Ascending aorta (tissue), 2 donors: ENCODE data around the gene ZNF280C. TPM values are rescaled to one million over a fixed set of nuclear protein-coding genes. Genes with fewer than 3 reads are reported as not detected.
"Not testable (repeated sequence)": the region's sequence is repeated elsewhere in the genome, so short reads cannot be mapped to it uniquely, and the experiment has no call there.

Experiments
- DNase-seq, 2 donors: peaks; one replicate each; pipeline ENCODE4 v3.0.0-alpha.2; 2019; ENCODE audit warnings: low spot score in 2 of 2
- H3K27ac ChIP-seq, 2 donors: fragments of 200-600 bp; sonication (generic); one replicate each; pipeline ENCODE4 v1.5.1; 2016 to 2017; ENCODE audit warnings: mild to moderate bottlenecking in 1 of 2
- H3K27me3 ChIP-seq: fragments of 200-600 bp; sonication (generic); one replicate; pipeline ENCODE4 v1.5.1; 2017
- H3K36me3 ChIP-seq, 2 donors: fragments of 200-600 bp; sonication (generic); one replicate each; pipeline ENCODE4 v1.5.1; 2016
- H3K4me1 ChIP-seq, 2 donors: fragments of 200-600 bp; sonication (generic); one replicate each; pipeline ENCODE4 v1.5.1; 2016 to 2017; ENCODE audit warnings: mild to moderate bottlenecking in 1 of 2
- H3K4me3 ChIP-seq, 2 donors: fragments of 200-600 bp; sonication (generic); one replicate each; pipeline ENCODE4 v1.5.1; 2016 to 2017; ENCODE audit warnings: mild to moderate bottlenecking in 1 of 2
- H3K9me3 ChIP-seq, 2 donors: fragments of 200-600 bp; sonication (generic); one replicate each; pipeline ENCODE4 v1.5.1; 2016
- intact Hi-C: fragments of 100-400 bp; cut with DNase I; formaldehyde crosslinking; loops from one replicate; pipeline ENCODE4 v1.15.1; 2023
- total RNA-seq: library from RNA; depleted of rRNA; stranded (reverse); fragments of >200 nt; gene quantifications from one replicate; pipeline ENCODE4 v1.1.0, GENCODE V29; 2016
- TF ChIP-seq, protein P1 (sequence below), 3 experiments: fragments of 200-600 bp in 2 of 3; fragments of 450-650 bp in 1 of 3; sonication (generic) in 2 of 3; IDR thresholded peaks; one replicate each; pipeline ENCODE4 v1.5.1; 2016 to 2019; ENCODE audit warnings: antibody characterized with exemption in 3 of 3, mild to moderate bottlenecking in 1 of 3, moderate library complexity in 1 of 3

ZNF280C gene
- total RNA-seq, 1 donor from 2014 or later, result 5.0 TPM

DNA sequence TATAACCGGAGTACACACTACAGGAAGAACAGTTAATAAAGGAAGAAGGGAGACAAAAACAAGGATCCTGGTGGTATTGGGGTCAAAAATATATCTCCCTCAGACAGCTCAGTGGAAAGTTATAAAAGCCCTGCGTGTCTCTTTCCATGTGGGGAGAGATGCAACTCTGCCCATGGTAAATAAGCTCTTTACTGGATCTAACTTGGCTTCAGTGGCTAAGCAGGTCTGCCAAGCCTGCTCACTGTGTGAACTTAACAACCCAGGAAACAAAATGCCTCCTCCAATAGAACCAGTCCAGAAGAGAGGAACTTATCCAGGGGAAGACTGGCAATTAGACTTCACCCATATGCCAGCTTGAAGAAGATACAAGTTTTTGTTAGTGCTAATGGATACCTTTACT lies 17.0 kb upstream of the ZNF280C start:
- TF ChIP-seq, protein P1, sequence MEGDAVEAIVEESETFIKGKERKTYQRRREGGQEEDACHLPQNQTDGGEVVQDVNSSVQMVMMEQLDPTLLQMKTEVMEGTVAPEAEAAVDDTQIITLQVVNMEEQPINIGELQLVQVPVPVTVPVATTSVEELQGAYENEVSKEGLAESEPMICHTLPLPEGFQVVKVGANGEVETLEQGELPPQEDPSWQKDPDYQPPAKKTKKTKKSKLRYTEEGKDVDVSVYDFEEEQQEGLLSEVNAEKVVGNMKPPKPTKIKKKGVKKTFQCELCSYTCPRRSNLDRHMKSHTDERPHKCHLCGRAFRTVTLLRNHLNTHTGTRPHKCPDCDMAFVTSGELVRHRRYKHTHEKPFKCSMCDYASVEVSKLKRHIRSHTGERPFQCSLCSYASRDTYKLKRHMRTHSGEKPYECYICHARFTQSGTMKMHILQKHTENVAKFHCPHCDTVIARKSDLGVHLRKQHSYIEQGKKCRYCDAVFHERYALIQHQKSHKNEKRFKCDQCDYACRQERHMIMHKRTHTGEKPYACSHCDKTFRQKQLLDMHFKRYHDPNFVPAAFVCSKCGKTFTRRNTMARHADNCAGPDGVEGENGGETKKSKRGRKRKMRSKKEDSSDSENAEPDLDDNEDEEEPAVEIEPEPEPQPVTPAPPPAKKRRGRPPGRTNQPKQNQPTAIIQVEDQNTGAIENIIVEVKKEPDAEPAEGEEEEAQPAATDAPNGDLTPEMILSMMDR (IDR thresholded peaks at IDR 0.05), result no peak
- Histone ChIP-seq H3K4me3 (no peak overlapping the region), H3K9me3 (no peaks in the 10 kb centered on the region), H3K27ac (no peak overlapping the region), H3K4me1 (no peaks in the 10 kb centered on the region), H3K36me3 (no peaks in the 10 kb centered on the region), H3K27me3 (no peaks in the 10 kb centered on the region)
- intact Hi-C loops, result no loop called here
- no peak for DNase-seq

DNA sequence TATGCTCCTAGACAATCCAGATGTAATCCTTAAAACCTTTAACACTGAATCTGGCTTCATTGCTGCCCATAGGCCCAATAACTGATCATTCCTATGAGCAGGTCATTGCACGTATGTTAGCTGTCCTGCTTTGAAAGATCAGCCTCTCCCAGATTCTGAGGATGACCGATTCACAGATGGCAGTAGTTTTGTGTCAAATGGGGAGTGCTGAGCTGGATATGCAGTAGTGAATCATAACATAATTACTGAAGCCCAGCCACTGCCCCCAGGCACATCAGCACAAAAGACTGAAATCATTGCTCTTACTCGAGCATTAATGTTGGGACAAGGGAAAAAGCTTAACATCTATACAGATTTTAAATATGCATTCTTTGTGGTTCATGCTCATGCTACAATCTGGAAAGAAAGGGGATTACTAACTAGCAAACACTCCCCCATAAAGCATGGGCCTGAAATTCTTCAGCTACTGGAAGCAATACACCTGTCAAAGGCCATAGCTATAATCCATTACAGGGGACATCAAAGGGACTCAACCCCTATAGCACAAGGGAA lies 16.4 kb upstream of the ZNF280C start:
- H3K9me3 ChIP-seq, result no peaks in the 10 kb centered on the region
- no peak for DNase-seq
- H3K4me3 ChIP-seq, result no peak overlapping the region
- TF ChIP-seq, protein P1 (IDR thresholded peaks at IDR 0.05), result no peak
- no peaks in the 10 kb centered on the region for H3K36me3 ChIP-seq
- H3K27ac ChIP-seq, result no peak overlapping the region
- intact Hi-C loops, result no loop called here
- H3K27me3 ChIP-seq, result no peaks in the 10 kb centered on the region
- H3K4me1 ChIP-seq, result no peaks in the 10 kb centered on the region

DNA sequence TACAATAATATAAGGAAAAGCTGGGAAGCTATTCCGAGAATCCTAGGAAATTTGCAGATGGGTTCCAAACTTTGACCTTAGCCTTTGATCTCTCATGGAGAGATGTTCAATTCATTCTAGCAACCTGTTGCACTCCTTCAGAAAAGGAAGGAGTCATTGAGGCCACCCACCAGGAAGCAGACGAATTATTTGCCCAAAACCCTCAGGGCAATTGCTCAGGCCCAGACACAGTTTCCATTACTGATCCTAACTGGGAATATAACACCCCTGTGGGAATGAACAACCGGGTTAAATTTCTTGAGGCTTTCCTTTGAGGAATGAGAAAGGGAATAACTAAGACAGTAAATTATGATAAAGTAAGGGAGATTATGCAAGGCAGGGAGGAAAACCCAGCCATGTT lies 13.5 kb upstream of the ZNF280C start:
- no peaks in the 10 kb centered on the region for H3K36me3 ChIP-seq
- TF ChIP-seq, protein P1 (IDR thresholded peaks at IDR 0.05), result no peak
- no peaks in the 10 kb centered on the region for H3K4me1 ChIP-seq
- no peak overlapping the region for H3K4me3 ChIP-seq
- intact Hi-C loops, result no loop called here
- H3K27me3 ChIP-seq, result no peaks in the 10 kb centered on the region
- H3K27ac ChIP-seq, result no peak overlapping the region
- no peaks in the 10 kb centered on the region for H3K9me3 ChIP-seq
- DNase-seq, result no peak

DNA sequence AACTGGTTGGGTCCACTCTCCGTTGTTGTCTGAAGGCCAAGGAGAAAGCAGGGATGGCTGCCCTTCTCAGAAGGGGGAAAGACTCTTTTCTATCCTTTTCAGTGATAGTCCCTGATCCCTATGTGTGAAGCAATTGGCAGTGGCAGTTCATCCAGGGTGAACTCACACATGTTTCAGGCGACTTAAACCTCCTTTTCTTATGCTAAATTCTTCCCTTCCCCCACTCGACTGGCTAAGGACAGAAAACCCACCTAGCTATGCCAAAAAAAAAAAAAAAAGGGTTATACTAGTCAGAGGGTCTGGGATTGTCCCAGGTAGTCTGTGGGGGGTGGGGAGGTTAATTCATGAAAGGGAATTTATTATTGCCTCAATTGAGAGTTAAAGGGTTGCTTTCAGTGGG lies 12.2 kb upstream of the ZNF280C start:
- no peak for DNase-seq

DNA sequence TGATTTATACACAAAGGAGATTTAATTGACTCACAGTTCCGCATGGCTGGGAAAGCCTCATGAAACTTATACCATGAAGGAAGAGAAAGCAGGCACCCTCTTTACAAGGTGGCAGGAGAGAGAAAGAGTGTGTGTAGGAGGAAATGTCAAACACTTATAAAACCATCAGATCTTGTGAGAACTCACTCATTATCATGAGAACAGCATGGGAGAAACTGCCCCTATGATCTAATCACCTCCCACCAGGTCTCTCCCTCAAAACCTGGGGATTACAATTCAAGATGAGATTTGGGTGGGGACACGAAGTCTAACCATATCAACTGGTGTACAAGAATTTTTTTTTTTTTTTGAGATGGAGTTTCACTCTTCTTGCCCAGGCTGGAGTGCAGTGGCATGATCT lies 3.6 kb upstream of the ZNF280C start:
- H3K36me3 ChIP-seq, DNase-seq, H3K4me3 ChIP-seq, H3K4me1 ChIP-seq, H3K9me3 ChIP-seq, H3K27ac ChIP-seq, H3K27me3 ChIP-seq, intact Hi-C loops: not testable (repeated sequence)

More for the DNA sequence above, 12.2 kb upstream of the ZNF280C start:
- H3K4me3 ChIP-seq, result no peak overlapping the region
- H3K27me3 ChIP-seq, result no peaks in the 10 kb centered on the region
- no peaks in the 10 kb centered on the region for H3K36me3 ChIP-seq
- no peaks in the 10 kb centered on the region for H3K9me3 ChIP-seq
- intact Hi-C loops, result no loop called here
- H3K27ac ChIP-seq, result no peak overlapping the region
- TF ChIP-seq, protein P1 (IDR thresholded peaks at IDR 0.05), result no peak
- no peaks in the 10 kb centered on the region for H3K4me1 ChIP-seq

DNA sequence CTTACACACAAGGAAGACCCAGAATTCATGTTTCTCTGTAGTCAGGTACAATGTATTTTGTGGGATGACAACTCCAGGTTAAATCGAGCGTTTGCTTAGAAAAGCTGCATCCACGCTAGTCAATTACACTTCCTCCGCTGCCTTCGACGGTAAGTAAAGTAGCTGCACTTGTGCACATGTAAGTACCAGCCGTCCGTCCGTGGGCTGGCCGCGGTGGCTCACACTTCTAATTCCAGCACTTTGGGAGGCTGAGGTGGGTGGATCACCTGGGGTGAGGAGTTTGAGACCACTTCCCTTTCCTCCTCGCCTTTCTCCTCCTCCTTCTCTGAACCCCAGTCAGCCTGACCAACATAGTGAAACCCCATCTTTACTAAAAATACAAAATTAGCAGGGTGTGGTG lies 692 bp upstream of the ZNF280C start:
- not testable (repeated sequence) for H3K36me3 ChIP-seq, H3K9me3 ChIP-seq, DNase-seq, H3K27me3 ChIP-seq, H3K4me3 ChIP-seq, H3K27ac ChIP-seq, H3K4me1 ChIP-seq
- intact Hi-C loops, result loop anchor here (2.0 kb wide), 1 partner anchor 633 kb away; the partner anchor contains the start of gene ENOX2

DNA sequence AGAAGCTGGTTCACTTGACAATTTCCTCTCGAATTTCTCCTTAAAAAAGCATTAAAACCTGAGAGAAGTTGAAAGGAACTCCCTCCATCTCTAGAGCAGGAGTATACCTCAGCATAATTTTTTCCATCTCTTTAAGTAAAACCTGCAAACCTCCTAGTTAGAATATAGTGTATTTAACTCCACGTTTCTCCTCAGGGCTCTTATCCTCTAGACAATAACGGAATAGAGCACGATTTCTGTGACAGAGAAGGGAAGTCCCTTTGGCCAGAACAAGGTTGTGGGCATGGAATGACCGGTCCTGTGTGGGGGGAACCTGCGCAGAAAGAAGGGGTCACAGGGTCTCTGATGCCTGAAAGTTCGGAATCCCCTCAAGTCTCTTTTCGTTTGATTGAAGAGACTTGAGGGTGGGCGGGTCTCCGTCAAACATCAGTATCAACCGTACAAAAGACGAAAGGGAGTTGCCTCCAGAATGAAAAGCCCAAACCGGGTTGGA lies 697 bp downstream of the ZNF280C start:
- peak overlapping the region; percentile 83 for H3K27ac ChIP-seq
- TF ChIP-seq, protein P1 (IDR thresholded peaks at IDR 0.05), result no peak
- no peaks in the 10 kb centered on the region for H3K4me1 ChIP-seq
- intact Hi-C loops, result loop anchor here (1.0 to 2.0 kb wide), 2 partner anchors 71 to 635 kb away; partner anchors contain the start of genes ENOX2 and SLC25A14
- no peaks in the 10 kb centered on the region for H3K36me3 ChIP-seq
- no peaks in the 10 kb centered on the region for H3K27me3 ChIP-seq
- H3K4me3 ChIP-seq, result peak overlapping the region; percentile 58 to 74
- DNase-seq, result no peak
- no peaks in the 10 kb centered on the region for H3K9me3 ChIP-seq
